ENCODE results near the gene ARHGEF12.

ARHGEF12 gene

GRCh38 chr11:120432056-120433018, 96.1 kb downstream of the ARHGEF12 start:
- Histone ChIP-seq H3K36me3 (ENCODE audit: low read length) (no peaks in the 10 kb centered on the region), H3K27me3 (ENCODE audit: low read length) (no peaks in the 10 kb centered on the region), H3K79me2 (ENCODE audit: insufficient read depth, low read length) (no peaks in the 10 kb centered on the region), H3F3A (ENCODE audit: insufficient read depth) (no peaks in the 10 kb centered on the region), H3K9me3 (ENCODE audit: insufficient read depth, low read length) (no peaks in the 10 kb centered on the region), H2AFZ (ENCODE audit: low read depth, low read length, severe bottlenecking) (no peak overlapping the region), H3K4me3 (ENCODE audit: insufficient read depth, low read length, poor library complexity, severe bottlenecking) (no peak overlapping the region), H3K9me2 (replicated peaks; ENCODE audit: insufficient read depth, low read length) (no peaks in the 10 kb centered on the region), H3K27ac (ENCODE audit: low read depth, low read length) (no peak overlapping the region), H4K20me1 (ENCODE audit: low read depth, low read length) (no peaks in the 10 kb centered on the region), H3K4me2 (ENCODE audit: low read depth, low read length, poor library complexity, severe bottlenecking) (no peak overlapping the region), H3K9ac (ENCODE audit: low read length) (no peak overlapping the region)
- TF ChIP-seq EZH2phosphoT487 (conservative IDR thresholded peaks at IDR 0.05; ENCODE audit: low read length), result no peak
- no peak for TF ChIP-seq CTCF (IDR thresholded peaks at IDR 0.05; ENCODE audit: insufficient read depth, low read length, poor library complexity, severe bottlenecking)

- Histone ChIP-seq H3K79me2 (ENCODE audit: insufficient read depth, low read length) (no peaks in the 10 kb centered on the region), H2AFZ (ENCODE audit: low read depth, low read length, severe bottlenecking) (no peak overlapping the region), H3K9me3 (ENCODE audit: insufficient read depth, low read length) (no peaks in the 10 kb centered on the region), H3K4me3 (ENCODE audit: insufficient read depth, low read length, poor library complexity, severe bottlenecking) (no peak overlapping the region), H3K27ac (ENCODE audit: low read depth, low read length) (no peak overlapping the region), H3K27me3 (ENCODE audit: low read length) (no peaks in the 10 kb centered on the region), H3K4me2 (ENCODE audit: low read depth, low read length, poor library complexity, severe bottlenecking) (no peak overlapping the region), H3K9ac (ENCODE audit: low read length) (no peak overlapping the region), H4K20me1 (ENCODE audit: low read depth, low read length) (no peaks in the 10 kb centered on the region), H3F3A (ENCODE audit: insufficient read depth) (no peaks in the 10 kb centered on the region), H3K36me3 (ENCODE audit: low read length) (no peaks in the 10 kb centered on the region), H3K9me2 (replicated peaks; ENCODE audit: insufficient read depth, low read length) (no peaks in the 10 kb centered on the region)
- TF ChIP-seq EZH2phosphoT487 (conservative IDR thresholded peaks at IDR 0.05; ENCODE audit: low read length) (no peak), CTCF (IDR thresholded peaks at IDR 0.05; ENCODE audit: insufficient read depth, low read length, poor library complexity, severe bottlenecking) (no peak)
Observed at GRCh38 chr11:120441592-120441991, 105.4 kb downstream of the ARHGEF12 start.

- H3K4me3 ChIP-seq (ENCODE audit: insufficient read depth, low read length, poor library complexity, severe bottlenecking), result no peak overlapping the region
- no peaks in the 10 kb centered on the region for H3K9me2 ChIP-seq (replicated peaks; ENCODE audit: insufficient read depth, low read length)
- H3K27me3 ChIP-seq (ENCODE audit: low read length), result no peaks in the 10 kb centered on the region
- H3K9ac ChIP-seq (ENCODE audit: low read length), result no peak overlapping the region
- no peak for TF ChIP-seq EZH2phosphoT487 (conservative IDR thresholded peaks at IDR 0.05; ENCODE audit: low read length)
- no peak for TF ChIP-seq CTCF (IDR thresholded peaks at IDR 0.05; ENCODE audit: insufficient read depth, low read length, poor library complexity, severe bottlenecking)
- H3K79me2 ChIP-seq (ENCODE audit: insufficient read depth, low read length), result no peaks in the 10 kb centered on the region
- H2AFZ ChIP-seq (ENCODE audit: low read depth, low read length, severe bottlenecking), result no peak overlapping the region
- H3K9me3 ChIP-seq (ENCODE audit: insufficient read depth, low read length), result no peaks in the 10 kb centered on the region
- no peaks in the 10 kb centered on the region for H3K36me3 ChIP-seq (ENCODE audit: low read length)
- H3K27ac ChIP-seq (ENCODE audit: low read depth, low read length), result no peak overlapping the region
- H3F3A ChIP-seq (ENCODE audit: insufficient read depth), result no peaks in the 10 kb centered on the region
- no peak overlapping the region for H3K4me2 ChIP-seq (ENCODE audit: low read depth, low read length, poor library complexity, severe bottlenecking)
- no peaks in the 10 kb centered on the region for H4K20me1 ChIP-seq (ENCODE audit: low read depth, low read length)
Observed at GRCh38 chr11:120442031-120442430, 105.8 kb downstream of the ARHGEF12 start.
